Mesendoderm (in vitro differentiated cells): ENCODE measurements around the gene ANKS1B.
A peak's percentile ranks its signal among the peaks of the same experiment; 100 is the strongest.

ENCODE experiments used
- DNase-seq: peaks from one replicate; pipeline ENCODE4 v3.0.0; 2013
- H2AK5ac ChIP-seq: 2 replicates; pipeline ENCODE4 v1.6.1; 2013; ENCODE audit warnings: low read length, inconsistent platforms
- H2BK120ac ChIP-seq: 2 replicates; pipeline ENCODE4 v1.6.1; 2013; ENCODE audit warnings: low read depth, mild to moderate bottlenecking, low read length, moderate library complexity, mixed read lengths
- H2BK15ac ChIP-seq: replicated peaks from 2 replicates; pipeline ENCODE4 v1.6.1; 2013; ENCODE audit warnings: low read depth, mild to moderate bottlenecking, moderate library complexity
- H2BK5ac ChIP-seq: 2 replicates; pipeline ENCODE4 v1.6.1; 2013; ENCODE audit warnings: low read length, inconsistent platforms
- H3K18ac ChIP-seq: 2 replicates; pipeline ENCODE4 v1.6.1; 2013; ENCODE audit warnings: mild to moderate bottlenecking, low read length, mixed read lengths
- H3K23ac ChIP-seq: one replicate; pipeline ENCODE4 v1.6.1; 2013; ENCODE audit warnings: low read length
- H3K27ac ChIP-seq: 2 replicates; pipeline ENCODE4 v1.5.1; 2013; ENCODE audit warnings: low read depth, mild to moderate bottlenecking, inconsistent platforms, low read length, moderate library complexity
- H3K27me3 ChIP-seq: 2 replicates; pipeline ENCODE4 v1.6.1; 2013; ENCODE audit warnings: low read length, control low read depth, mild to moderate bottlenecking, inconsistent platforms; ENCODE audit not compliant: insufficient read depth, poor library complexity
- H3K36me3 ChIP-seq: 2 replicates; pipeline ENCODE4 v1.6.1; 2013; ENCODE audit warnings: low read length, inconsistent platforms; ENCODE audit not compliant: control insufficient read depth, insufficient read depth
- H3K4ac ChIP-seq: one replicate; pipeline ENCODE4 v1.6.1; 2013; ENCODE audit warnings: low read depth, mild to moderate bottlenecking, low read length, moderate library complexity
- H3K4me1 ChIP-seq: 2 replicates; pipeline ENCODE4 v1.6.1; 2013; ENCODE audit warnings: low read depth, low read length, inconsistent platforms; ENCODE audit not compliant: control insufficient read depth
- H3K4me2 ChIP-seq: 2 replicates; pipeline ENCODE4 v1.6.1; 2013; ENCODE audit warnings: low read length
- H3K4me3 ChIP-seq: 2 replicates; pipeline ENCODE4 v1.5.1; 2013; ENCODE audit warnings: mild to moderate bottlenecking, low read length
- H3K56ac ChIP-seq: one replicate; pipeline ENCODE4 v1.6.1; 2013; ENCODE audit warnings: low read length
- H3K79me1 ChIP-seq: 2 replicates; pipeline ENCODE4 v1.6.1; 2013; ENCODE audit warnings: low read length, inconsistent platforms
- H3K79me2 ChIP-seq: 2 replicates; pipeline ENCODE4 v1.6.1; 2013; ENCODE audit warnings: mild to moderate bottlenecking, low read length; ENCODE audit not compliant: control insufficient read depth, insufficient read depth
- H3K9ac ChIP-seq: 2 replicates; pipeline ENCODE4 v1.6.1; 2013; ENCODE audit warnings: low read length, inconsistent platforms
- H4K5ac ChIP-seq: one replicate; pipeline ENCODE4 v1.6.1; 2013; ENCODE audit warnings: low read length
- H4K8ac ChIP-seq: one replicate; pipeline ENCODE4 v1.6.1; 2013; ENCODE audit warnings: low read depth, mild to moderate bottlenecking, control low read depth, low read length, moderate library complexity
- WGBS: extraction: QIAGEN DNeasy Blood & Tissue Kit; methylation state at CpG from one replicate; pipeline ENCODE4 v1.1.7; 2013; ENCODE audit warnings: low lambda C conversion rate, missing lambda C conversion rate; ENCODE audit not compliant: insufficient coverage; ENCODE audit errors: extremely low coverage; 5-methylcytosine and 5-hydroxymethylcytosine counted together

Gene ANKS1B

DNA sequence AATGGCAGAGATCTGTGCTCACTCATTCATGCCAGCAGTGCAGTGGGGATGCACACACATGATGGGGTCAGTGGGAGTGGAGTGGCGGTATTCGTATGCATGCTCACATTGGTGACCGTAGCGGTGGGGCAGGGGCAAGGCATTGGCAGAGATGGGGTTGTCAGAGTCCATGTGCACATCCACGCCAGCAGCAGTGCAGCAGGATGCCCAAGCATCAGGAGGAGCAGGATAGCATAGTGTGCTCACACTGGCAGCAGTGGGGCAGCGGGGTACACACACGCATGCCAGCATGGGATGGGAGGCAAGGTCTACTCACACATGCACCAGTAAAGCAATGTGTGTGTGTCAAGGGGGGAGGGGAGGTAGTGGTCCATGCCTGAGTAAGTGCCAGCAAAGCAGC lies 426.6 kb downstream of the ANKS1B start:
- no peak overlapping the region for H2BK120ac ChIP-seq
- no peaks in the 10 kb centered on the region for H3K4me1 ChIP-seq
- no CpG with 5 or more reads among the region's 7 CpGs for WGBS
- H3K18ac ChIP-seq = no peak overlapping the region
- H3K9ac ChIP-seq = no peak overlapping the region
- no peak overlapping the region for H4K8ac ChIP-seq
- no peak overlapping the region for H2AK5ac ChIP-seq
- H3K27me3 ChIP-seq = no peaks in the 10 kb centered on the region
- no peak overlapping the region for H3K4ac ChIP-seq
- H3K79me1 ChIP-seq = no peaks in the 10 kb centered on the region
- no peak overlapping the region for H3K4me2 ChIP-seq
- no peaks in the 10 kb centered on the region for H3K36me3 ChIP-seq
- DNase-seq = no peak
- no peaks in the 10 kb centered on the region for H3K79me2 ChIP-seq
- no peak overlapping the region for H4K5ac ChIP-seq
- H2BK5ac ChIP-seq = no peak overlapping the region
- H3K4me3 ChIP-seq = no peak overlapping the region
- no peak overlapping the region for H3K23ac ChIP-seq
- H3K56ac ChIP-seq = no peak overlapping the region
- H3K27ac ChIP-seq = no peak overlapping the region
- H2BK15ac ChIP-seq = no peak overlapping the region

DNA sequence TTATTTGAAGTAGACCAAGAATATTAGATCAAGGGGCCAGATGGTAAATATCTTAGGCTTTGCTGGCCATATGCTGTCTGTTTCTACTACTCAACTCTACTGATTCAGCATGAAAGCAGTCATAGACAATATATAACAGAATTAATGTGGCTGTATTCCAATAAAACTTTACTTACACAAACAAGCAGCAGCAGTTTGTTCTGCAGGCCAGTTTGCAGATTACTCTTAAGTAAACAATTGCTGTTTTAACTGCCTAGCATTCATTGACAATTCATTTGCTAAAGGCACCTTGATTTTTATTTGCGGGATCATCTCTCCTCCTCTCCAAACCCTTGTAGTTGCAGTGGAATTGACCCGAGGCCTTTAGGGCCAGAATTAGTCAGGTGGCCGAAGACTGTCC lies 431.3 kb downstream of the ANKS1B start:
- Histone ChIP-seq H3K23ac (no peak overlapping the region), H3K4ac (no peak overlapping the region)
- DNase-seq = no peak

DNA sequence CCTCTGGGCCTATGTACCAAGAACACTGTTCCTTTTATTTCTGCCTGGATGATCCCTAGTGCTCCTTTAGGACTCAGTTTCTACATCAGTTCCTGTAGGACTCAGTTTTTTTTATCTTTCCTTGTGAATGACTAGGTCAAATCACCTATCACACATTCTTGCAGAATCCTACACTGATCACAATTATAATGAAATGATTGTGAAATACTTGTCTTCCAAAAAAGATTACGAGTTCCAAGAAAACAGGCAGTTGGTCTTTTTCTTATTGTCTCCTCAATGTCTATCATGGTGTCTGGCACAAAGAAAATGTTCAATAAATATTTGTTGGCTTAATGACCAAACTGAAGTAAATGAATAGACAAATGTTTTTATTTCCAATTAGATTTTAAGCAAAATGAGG lies 432.7 kb downstream of the ANKS1B start:
- H3K4me1 ChIP-seq = no peaks in the 10 kb centered on the region

More for the DNA sequence above, 431.3 kb downstream of the ANKS1B start:
- Histone ChIP-seq H4K8ac (no peak overlapping the region), H3K79me1 (no peaks in the 10 kb centered on the region), H3K4me2 (no peak overlapping the region), H2BK120ac (no peak overlapping the region), H3K4me1 (no peaks in the 10 kb centered on the region), H3K18ac (no peak overlapping the region), H4K5ac (no peak overlapping the region), H3K27ac (no peak overlapping the region), H3K9ac (no peak overlapping the region), H2BK15ac (no peak overlapping the region), H3K36me3 (no peaks in the 10 kb centered on the region), H2AK5ac (no peak overlapping the region), H3K27me3 (no peaks in the 10 kb centered on the region), H2BK5ac (no peak overlapping the region), H3K4me3 (no peak overlapping the region), H3K56ac (no peak overlapping the region), H3K79me2 (no peaks in the 10 kb centered on the region)
- no CpG with 5 or more reads among the region's 3 CpGs for WGBS

DNA sequence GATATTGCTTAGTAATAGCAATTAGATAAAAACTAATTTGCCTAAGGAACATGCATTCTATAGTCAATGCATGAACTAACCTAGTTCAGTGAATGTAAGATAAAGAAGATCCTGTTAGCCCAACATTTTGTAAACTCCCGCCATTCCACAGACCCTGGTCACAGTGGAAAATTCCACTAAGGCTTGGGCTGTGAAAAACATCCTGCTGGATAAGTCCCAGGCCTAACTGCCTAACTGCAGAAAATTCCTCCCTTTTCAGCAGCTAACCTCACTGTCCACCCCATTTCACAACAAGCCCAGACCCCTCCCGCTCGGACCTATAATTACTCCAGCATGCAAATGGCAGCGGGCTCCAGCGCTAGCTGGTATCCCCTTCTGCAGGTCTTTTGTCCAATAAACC lies 435.1 kb downstream of the ANKS1B start:
- H3K4ac ChIP-seq = no peak overlapping the region
- no peak overlapping the region for H3K27ac ChIP-seq
- H2BK120ac ChIP-seq = no peak overlapping the region
- no peak overlapping the region for H4K5ac ChIP-seq
- H3K27me3 ChIP-seq = no peaks in the 10 kb centered on the region
- no peak overlapping the region for H3K9ac ChIP-seq
- H2BK5ac ChIP-seq = no peak overlapping the region
- no peak overlapping the region for H2BK15ac ChIP-seq
- no CpG with 5 or more reads among the region's 5 CpGs for WGBS
- no peaks in the 10 kb centered on the region for H3K79me1 ChIP-seq
- H3K23ac ChIP-seq = no peak overlapping the region
- H3K4me1 ChIP-seq = no peaks in the 10 kb centered on the region
- H3K4me3 ChIP-seq = no peak overlapping the region
- no peak overlapping the region for H4K8ac ChIP-seq
- no peak overlapping the region for H2AK5ac ChIP-seq
- no peaks in the 10 kb centered on the region for H3K79me2 ChIP-seq
- H3K18ac ChIP-seq = no peak overlapping the region
- DNase-seq = peak; percentile 11
- no peaks in the 10 kb centered on the region for H3K36me3 ChIP-seq
- H3K4me2 ChIP-seq = no peak overlapping the region
- no peak overlapping the region for H3K56ac ChIP-seq

More for the DNA sequence above, 432.7 kb downstream of the ANKS1B start:
- WGBS = no CpG with 5 or more reads among the region's 1 CpG
- Histone ChIP-seq H3K4ac (no peak overlapping the region), H3K79me1 (no peaks in the 10 kb centered on the region), H2AK5ac (no peak overlapping the region), H3K56ac (no peak overlapping the region), H3K9ac (no peak overlapping the region), H2BK120ac (no peak overlapping the region), H3K79me2 (no peaks in the 10 kb centered on the region), H4K8ac (no peak overlapping the region), H3K27ac (no peak overlapping the region), H2BK15ac (no peak overlapping the region), H3K18ac (no peak overlapping the region), H3K36me3 (no peaks in the 10 kb centered on the region), H3K4me3 (no peak overlapping the region), H4K5ac (no peak overlapping the region), H3K27me3 (no peaks in the 10 kb centered on the region), H2BK5ac (no peak overlapping the region), H3K23ac (no peak overlapping the region), H3K4me2 (no peak overlapping the region)
- no peak for DNase-seq

DNA sequence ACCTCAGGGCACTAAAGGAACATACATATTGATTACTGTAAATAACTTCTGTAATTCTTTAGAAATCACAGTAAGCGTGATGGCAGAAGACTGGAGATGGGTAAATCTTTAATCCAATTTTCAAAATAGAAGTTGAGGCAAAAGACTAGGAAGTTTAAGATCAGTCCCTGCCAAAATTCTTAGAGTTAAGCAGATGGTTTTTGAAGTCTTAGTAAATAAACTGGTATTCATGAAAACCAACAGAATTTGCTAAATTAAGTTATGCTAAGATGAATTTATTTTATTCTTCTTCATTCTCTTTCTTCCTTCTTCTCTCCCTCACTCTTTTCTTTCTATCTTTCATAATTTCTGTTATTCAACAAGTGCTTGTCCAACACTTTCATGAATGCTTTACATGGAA lies 435.5 kb downstream of the ANKS1B start:
- Histone ChIP-seq H4K8ac (no peak overlapping the region), H3K23ac (no peak overlapping the region), H3K27me3 (no peaks in the 10 kb centered on the region), H3K27ac (no peak overlapping the region), H2AK5ac (no peak overlapping the region), H3K56ac (no peak overlapping the region), H3K36me3 (no peaks in the 10 kb centered on the region), H2BK5ac (no peak overlapping the region), H3K79me2 (no peaks in the 10 kb centered on the region), H3K9ac (no peak overlapping the region), H3K79me1 (no peaks in the 10 kb centered on the region), H3K18ac (no peak overlapping the region), H2BK120ac (no peak overlapping the region), H3K4ac (no peak overlapping the region), H3K4me3 (no peak overlapping the region), H3K4me2 (no peak overlapping the region), H3K4me1 (no peaks in the 10 kb centered on the region), H2BK15ac (no peak overlapping the region), H4K5ac (no peak overlapping the region)
- DNase-seq = no peak
- WGBS = no CpG with 5 or more reads among the region's 1 CpG

DNA sequence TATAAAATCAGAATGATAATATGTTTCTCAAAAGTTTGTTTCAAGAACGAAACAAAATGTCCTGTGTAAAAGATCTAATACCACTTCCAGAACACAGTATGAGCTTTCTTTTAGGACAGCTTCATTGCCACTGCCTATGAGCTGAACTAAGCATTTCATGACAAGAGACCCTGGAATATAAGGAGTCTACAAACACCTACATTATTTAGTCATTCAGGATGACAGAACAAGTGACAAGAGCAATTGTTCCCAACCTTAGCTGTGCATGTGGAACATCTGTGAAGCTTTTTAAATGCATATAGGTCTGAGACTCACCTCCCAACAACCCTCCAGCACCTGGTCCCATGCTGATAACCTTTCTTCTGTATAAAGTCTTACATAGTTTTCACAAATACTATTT lies 440.3 kb downstream of the ANKS1B start:
- Histone ChIP-seq H3K4me2 (no peak overlapping the region), H3K56ac (no peak overlapping the region), H3K23ac (no peak overlapping the region), H3K27me3 (no peaks in the 10 kb centered on the region), H2AK5ac (no peak overlapping the region), H2BK15ac (no peak overlapping the region), H4K5ac (no peak overlapping the region), H3K9ac (no peak overlapping the region), H3K4me3 (no peak overlapping the region), H4K8ac (no peak overlapping the region), H2BK120ac (no peak overlapping the region), H3K18ac (no peak overlapping the region), H3K79me1 (no peaks in the 10 kb centered on the region), H3K27ac (no peak overlapping the region), H2BK5ac (no peak overlapping the region), H3K79me2 (no peaks in the 10 kb centered on the region), H3K4me1 (no peaks in the 10 kb centered on the region), H3K4ac (no peak overlapping the region), H3K36me3 (no peaks in the 10 kb centered on the region)
- WGBS = no CpG with 5 or more reads among the region's 1 CpG
- no peak for DNase-seq
